ENCODE results near the gene ZNRF2. TPM values are rescaled to one million over a fixed set of nuclear protein-coding genes. Genes with fewer than 3 reads are reported as not detected.
A peak's percentile ranks its signal among the peaks of the same experiment; 100 is the strongest.

Gene ZNRF2
- total and polyA plus RNA-seq, 5 experiments from 2014 or later, result 1.1 to 29.4 (median 2.3) TPM

DNA sequence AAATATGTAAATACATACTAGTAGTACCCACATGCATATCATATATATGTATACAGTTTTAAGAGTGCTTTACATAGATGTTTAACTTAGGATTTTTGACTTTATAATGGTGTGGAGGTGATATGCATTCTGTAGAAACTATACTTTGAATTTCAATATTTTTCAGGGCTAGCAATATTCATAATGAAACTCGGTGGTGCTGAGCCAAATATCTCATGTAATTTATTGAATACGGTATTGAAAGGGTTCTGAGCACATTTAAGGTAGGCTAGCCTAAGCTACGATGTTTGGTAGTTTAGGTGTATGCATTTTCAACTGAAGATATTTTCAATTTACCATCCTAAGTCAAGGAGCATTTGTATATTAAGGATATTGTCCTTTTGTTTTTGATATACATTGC lies 36.0 kb downstream of the ZNRF2 start:
- POLR2A ChIA-PET, result interaction anchor here (1.0 kb wide), 1 partner anchor 27 kb away, joined by 4 read pairs; no protein-coding TSS in a partner anchor
- Mint-ChIP-seq H3K9me3 (peaks cover 0 to 3% (median 0%) of the 10 kb centered on the region in 9 donors), H3K4me3 (peak overlapping the region in 7 of 10 donors; percentile 2 to 72 (median 57))

GRCh38 chr7:30321089-30321881 lies 36.9 kb downstream of the ZNRF2 start:
- POLR2A ChIA-PET, result interaction anchor here (1.0 to 2.0 kb wide), 4 partner anchors 10 to 36 kb away, joined by 3 to 20 read pairs (median 7); partner anchors contain the start of gene ZNRF2
- H3K27ac Mint-ChIP-seq, result peak overlapping the region; percentile 89 to 99 (median 94)
- no peaks in the 10 kb centered on the region for H3K27me3 Mint-ChIP-seq
- peak in 2 of 10 donors; percentile 5 to 25 for DNase-seq
- ATAC-seq, result no peak
- peaks cover 31 to 86% (median 64%) of the 10 kb centered on the region in 4 donors for H3K4me1 Mint-ChIP-seq
- peak overlapping the region; percentile 70 to 95 (median 86) for H3K4me3 Mint-ChIP-seq
- H3K36me3 Mint-ChIP-seq, result peaks cover 0 to 11% (median 11%) of the 10 kb centered on the region in 3 donors
- H3K9me3 Mint-ChIP-seq, result peaks cover 0 to 5% (median 0%) of the 10 kb centered on the region in 9 donors

More for the DNA sequence above, 36.0 kb downstream of the ZNRF2 start:
- H3K27ac Mint-ChIP-seq, result peak overlapping the region in 9 of 10 donors; percentile 29 to 99 (median 93)
- no peaks in the 10 kb centered on the region for H3K27me3 Mint-ChIP-seq
- H3K36me3 Mint-ChIP-seq, result peaks cover 0 to 8% (median 7%) of the 10 kb centered on the region in 3 donors
- ATAC-seq (no peak), DNase-seq (no peak)
- H3K4me1 Mint-ChIP-seq, result peaks cover 29 to 83% (median 62%) of the 10 kb centered on the region in 4 donors

DNA sequence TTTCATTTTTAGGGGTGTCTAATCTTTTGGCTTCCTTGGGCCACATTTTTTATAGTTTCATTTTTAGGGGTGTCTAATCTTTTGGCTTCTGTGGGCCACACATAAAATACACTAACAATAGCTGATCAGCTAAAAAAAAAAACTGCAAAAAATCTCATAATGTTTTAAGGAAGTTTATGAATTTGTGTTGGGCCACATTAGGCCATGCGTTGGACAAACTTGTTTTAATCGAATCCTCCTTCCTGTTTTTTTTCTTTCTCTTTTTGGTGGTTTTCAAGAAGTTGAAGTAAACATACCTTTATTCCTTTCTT lies 37.4 kb downstream of the ZNRF2 start:
- POLR2A ChIA-PET, result interaction anchor here (1.0 to 2.0 kb wide), 4 partner anchors 9 to 37 kb away, joined by 3 to 20 read pairs (median 6); partner anchors contain the start of gene ZNRF2
- Mint-ChIP-seq H3K27ac (peak overlapping the region; percentile 89 to 99 (median 94)), H3K36me3 (peaks cover 0 to 16% (median 16%) of the 10 kb centered on the region in 3 donors), H3K27me3 (no peaks in the 10 kb centered on the region), H3K4me1 (peaks cover 33 to 86% (median 66%) of the 10 kb centered on the region in 4 donors), H3K4me3 (peak overlapping the region; percentile 70 to 95 (median 86)), H3K9me3 (peaks cover 0 to 6% (median 0%) of the 10 kb centered on the region in 9 donors)
- ATAC-seq (peak; percentile 30 to 39), DNase-seq (peak in 2 of 10 donors; percentile 8 to 18)

GRCh38 chr7:30322271-30323005 lies 38.0 kb downstream of the ZNRF2 start:
- peak; percentile 83 to 85 for ATAC-seq
- POLR2A ChIA-PET, result interaction anchor here (0.7 to 2.0 kb wide), 8 partner anchors 9 to 418 kb away, joined by 3 to 20 read pairs (median 3); partner anchors contain the start of gene ZNRF2
- peaks cover 0 to 18% (median 16%) of the 10 kb centered on the region in 3 donors for H3K36me3 Mint-ChIP-seq

DNA sequence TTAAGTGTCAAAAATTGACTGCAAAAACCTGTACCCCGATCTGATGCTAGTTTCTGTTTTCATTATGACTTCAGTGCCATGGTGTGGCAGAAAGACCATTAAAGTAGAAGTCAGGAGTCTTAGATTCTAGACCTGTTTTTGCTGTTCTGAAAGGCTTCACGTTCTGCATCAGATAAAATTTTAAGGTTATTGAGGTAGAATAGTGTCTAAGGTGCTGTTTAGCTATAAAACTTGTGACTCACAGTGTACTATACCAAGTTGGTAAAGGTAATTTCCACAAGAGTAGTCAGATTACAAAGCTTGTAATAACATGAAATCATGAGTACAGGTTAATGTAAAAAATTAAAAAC lies 38.6 kb downstream of the ZNRF2 start:
- DNase-seq, result peak in 1 of 10 donors; percentile 20
- Mint-ChIP-seq H3K4me3 (peak overlapping the region; percentile 70 to 95 (median 86)), H3K27me3 (no peaks in the 10 kb centered on the region), H3K9me3 (peaks cover 0 to 6% (median 0%) of the 10 kb centered on the region in 9 donors), H3K36me3 (peaks cover 0 to 18% (median 16%) of the 10 kb centered on the region in 3 donors), H3K4me1 (peaks cover 27 to 82% (median 59%) of the 10 kb centered on the region in 4 donors), H3K27ac (peak overlapping the region; percentile 89 to 99 (median 94))
- POLR2A ChIA-PET, result interaction anchor here (0.7 to 2.0 kb wide), 6 partner anchors 8 to 417 kb away, joined by 3 to 20 read pairs (median 6); partner anchors contain the start of gene ZNRF2
- peak; percentile 48 for ATAC-seq

More at GRCh38 chr7:30322271-30323005, 38.0 kb downstream of the ZNRF2 start:
- Mint-ChIP-seq H3K27me3 (no peaks in the 10 kb centered on the region), H3K4me1 (peaks cover 30 to 85% (median 63%) of the 10 kb centered on the region in 4 donors), H3K9me3 (peaks cover 0 to 6% (median 0%) of the 10 kb centered on the region in 9 donors), H3K27ac (peak overlapping the region; percentile 89 to 99 (median 94)), H3K4me3 (peak overlapping the region; percentile 70 to 95 (median 86))
- peak in 4 of 10 donors; percentile 17 to 40 (median 34) for DNase-seq

DNA sequence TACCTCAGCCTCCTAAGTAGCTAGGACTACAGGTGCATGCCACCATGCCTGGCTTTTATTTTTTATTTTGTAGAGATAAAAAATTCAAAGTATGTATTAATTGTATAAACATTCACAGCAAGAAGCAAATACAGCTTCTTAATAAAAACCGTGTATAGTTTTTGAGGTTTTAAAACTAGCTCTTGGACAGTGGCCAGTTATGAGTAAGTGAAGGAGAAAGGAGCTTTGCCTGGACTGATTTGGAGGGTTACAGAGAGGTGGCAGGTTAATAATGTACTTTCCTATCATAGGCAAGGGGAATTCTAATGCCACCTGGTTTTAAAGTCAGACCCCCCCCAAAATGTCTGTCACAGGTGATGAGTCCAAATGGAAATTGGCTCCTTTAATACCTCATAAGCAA lies 43.4 kb downstream of the ZNRF2 start:
- POLR2A ChIA-PET, result interaction anchor here (1.1 kb wide), 1 partner anchor 10 kb away, joined by 3 read pairs; no protein-coding TSS in a partner anchor
- ATAC-seq (no peak), DNase-seq (no peak)
- Mint-ChIP-seq H3K27ac (peak overlapping the region in 1 of 10 donors; percentile 35), H3K4me3 (no peak overlapping the region), H3K9me3 (peaks cover 0 to 6% (median 0%) of the 10 kb centered on the region in 9 donors), H3K36me3 (peaks cover 0 to 18% (median 16%) of the 10 kb centered on the region in 3 donors), H3K27me3 (no peaks in the 10 kb centered on the region), H3K4me1 (peaks cover 24 to 82% (median 60%) of the 10 kb centered on the region in 4 donors)

- no peak for DNase-seq
- no peak overlapping the region for H3K4me3 Mint-ChIP-seq
- H3K27ac Mint-ChIP-seq, result peak overlapping the region in 3 of 10 donors; percentile 22 to 57 (median 35)
- peaks cover 0 to 6% (median 0%) of the 10 kb centered on the region in 9 donors for H3K9me3 Mint-ChIP-seq
- H3K4me1 Mint-ChIP-seq, result peaks cover 21 to 81% (median 57%) of the 10 kb centered on the region in 4 donors
- H3K36me3 Mint-ChIP-seq, result peaks cover 0 to 18% (median 16%) of the 10 kb centered on the region in 3 donors
- POLR2A ChIA-PET, result interaction anchor here (1.1 kb wide), 1 partner anchor 11 kb away, joined by 3 read pairs; no protein-coding TSS in a partner anchor
- no peaks in the 10 kb centered on the region for H3K27me3 Mint-ChIP-seq
- no peak for ATAC-seq
Measured at GRCh38 chr7:30328381-30328780, 44.0 kb downstream of the ZNRF2 start.

DNA sequence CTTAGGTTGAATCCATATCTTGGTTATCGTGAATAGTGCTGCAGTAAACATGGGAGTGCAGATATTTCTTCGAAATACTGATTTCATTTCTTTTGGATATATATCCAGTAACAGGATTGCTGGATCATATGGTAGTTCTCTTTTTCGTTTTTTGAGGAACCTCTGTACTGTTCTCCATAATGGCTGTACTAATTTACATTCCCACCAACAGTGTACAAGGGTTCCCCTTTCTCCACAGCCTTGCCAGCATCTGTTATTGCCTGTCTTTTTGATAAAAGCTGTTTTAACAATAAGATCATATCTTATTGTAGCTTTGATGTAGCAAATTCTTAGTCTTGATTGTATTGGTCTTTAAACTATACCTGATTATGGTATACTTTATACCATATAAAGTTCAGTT lies 45.3 kb downstream of the ZNRF2 start:
- Mint-ChIP-seq H3K27me3 (no peaks in the 10 kb centered on the region), H3K4me1 (peaks cover 21 to 83% (median 66%) of the 10 kb centered on the region in 4 donors), H3K27ac (peak overlapping the region in 5 of 10 donors; percentile 64 to 84 (median 80)), H3K9me3 (peaks cover 0 to 3% (median 0%) of the 10 kb centered on the region in 9 donors), H3K4me3 (peak overlapping the region in 1 of 10 donors; percentile 67), H3K36me3 (peaks cover 0 to 13% (median 13%) of the 10 kb centered on the region in 3 donors)
- ATAC-seq (no peak), DNase-seq (no peak)
- POLR2A ChIA-PET, result interaction anchor here (2.1 kb wide), 1 partner anchor 44 kb away, joined by 7 read pairs; no protein-coding TSS in a partner anchor

- ATAC-seq (peak; percentile 91 to 96), DNase-seq (peak in 7 of 10 donors; percentile 0 to 71 (median 40))
- Mint-ChIP-seq H3K9me3 (peaks cover 0 to 3% (median 0%) of the 10 kb centered on the region in 9 donors), H3K36me3 (peaks cover 0 to 11% (median 10%) of the 10 kb centered on the region in 3 donors), H3K27ac (peak overlapping the region; percentile 35 to 84 (median 68)), H3K4me1 (peaks cover 21 to 77% (median 66%) of the 10 kb centered on the region in 4 donors), H3K27me3 (no peaks in the 10 kb centered on the region), H3K4me3 (peak overlapping the region; percentile 6 to 82 (median 66))
- POLR2A ChIA-PET, result interaction anchor here (1.3 to 2.2 kb wide), 3 partner anchors 8 to 45 kb away, joined by 6 to 10 read pairs (median 7); no protein-coding TSS in a partner anchor
Measured at GRCh38 chr7:30330134-30331111, 46.0 kb downstream of the ZNRF2 start.

- POLR2A ChIA-PET, result interaction anchor here (1.3 to 2.2 kb wide), 3 partner anchors 9 to 46 kb away, joined by 6 to 10 read pairs (median 7); no protein-coding TSS in a partner anchor
- ATAC-seq, result no peak
- Mint-ChIP-seq H3K36me3 (peaks cover 0 to 7% (median 6%) of the 10 kb centered on the region in 3 donors), H3K27me3 (no peaks in the 10 kb centered on the region), H3K9me3 (peaks cover 0 to 2% (median 0%) of the 10 kb centered on the region in 9 donors), H3K4me1 (peaks cover 18 to 77% (median 64%) of the 10 kb centered on the region in 4 donors), H3K27ac (peak overlapping the region in 6 of 10 donors; percentile 1 to 86 (median 62)), H3K4me3 (peak overlapping the region in 2 of 10 donors; percentile 57 to 82)
- no peak for DNase-seq
Measured at GRCh38 chr7:30331338-30331737, 46.9 kb downstream of the ZNRF2 start.

All from naive thymus-derived CD8-positive, alpha-beta T cell (primary cell).